NCI-H774 (cell line): ENCODE data around the gene LSMEM2.
A peak's percentile ranks its signal among the peaks of the same experiment; 100 is the strongest.
"Not testable (repeated sequence)": the region's sequence is repeated elsewhere in the genome, so short reads cannot be mapped to it uniquely, and the experiment has no call there.

Experiments
- DNase-seq: peaks from one replicate; lab custom pipeline; 2025; lab: John Stamatoyannopoulos, UW

The LSMEM2 gene

GRCh38 chr3:50245831-50246516, 32.9 kb upstream of the LSMEM2 start:
- DNase-seq = peak; percentile 17

DNA sequence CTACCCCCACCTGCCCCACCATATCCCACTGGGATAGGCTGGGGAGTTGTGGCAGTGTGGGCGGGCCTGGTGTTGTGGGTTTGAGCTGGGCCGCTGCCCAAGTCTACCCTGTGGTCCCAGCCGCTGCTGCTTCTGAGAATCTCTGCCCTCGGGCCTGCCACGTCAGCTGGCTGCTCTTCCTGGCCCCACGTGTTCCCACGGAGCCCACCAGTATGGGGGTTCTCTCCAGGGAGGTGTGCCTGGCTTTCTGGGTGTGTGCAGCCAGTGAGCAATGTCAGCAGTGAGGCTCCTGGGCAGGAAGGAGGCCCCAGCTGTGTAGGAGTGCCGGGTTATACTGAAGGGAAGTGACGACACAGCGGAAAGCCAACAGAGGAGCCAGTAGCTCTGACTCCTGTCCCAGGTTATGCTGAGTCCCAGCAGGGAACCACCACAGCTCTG, 32.4 kb upstream of the LSMEM2 start:
- no peak for DNase-seq

DNA sequence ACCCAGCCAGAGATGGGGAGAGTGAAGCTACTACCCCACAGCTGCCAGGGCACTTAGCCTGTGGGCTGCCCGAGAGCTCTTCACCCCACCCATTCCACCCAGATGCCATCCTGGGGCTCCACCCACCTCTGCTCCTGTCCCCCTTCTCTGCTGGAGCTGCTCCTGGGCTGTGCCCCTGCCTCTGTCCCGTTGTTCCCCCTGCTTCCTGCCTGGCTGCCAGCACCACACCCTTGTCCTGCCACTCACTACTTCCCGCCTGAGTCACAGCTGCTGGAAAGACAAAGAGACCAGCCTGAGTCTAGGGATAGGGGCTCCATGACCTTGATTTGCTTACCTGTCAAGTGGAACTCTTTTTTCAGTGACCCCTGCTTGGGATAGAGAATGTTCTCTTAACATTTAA, 30.5 kb upstream of the LSMEM2 start:
- no peak for DNase-seq

GRCh38 chr3:50249457-50249856, 29.4 kb upstream of the LSMEM2 start:
- DNase-seq = no peak

DNA sequence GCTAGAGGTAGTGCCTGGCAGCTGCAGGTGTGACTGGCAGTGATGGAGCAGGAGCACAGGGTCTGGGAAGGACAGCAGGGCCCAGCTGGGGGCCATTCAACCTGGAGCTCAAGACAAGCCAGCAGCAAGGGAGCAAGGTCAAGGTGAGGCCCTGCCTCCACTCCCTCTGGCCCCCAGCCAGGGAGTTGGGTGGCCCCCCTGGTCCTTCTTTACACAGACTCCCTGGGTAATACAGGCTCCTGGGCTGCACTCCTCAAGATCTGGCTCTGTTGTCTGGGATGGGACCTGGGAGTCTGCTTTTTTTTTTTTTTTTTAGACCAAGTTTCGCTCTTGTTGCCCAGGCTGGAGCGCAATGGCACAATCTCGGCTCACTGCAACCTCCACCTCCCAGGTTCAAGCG, 28.4 kb upstream of the LSMEM2 start:
- DNase-seq = no peak

DNA sequence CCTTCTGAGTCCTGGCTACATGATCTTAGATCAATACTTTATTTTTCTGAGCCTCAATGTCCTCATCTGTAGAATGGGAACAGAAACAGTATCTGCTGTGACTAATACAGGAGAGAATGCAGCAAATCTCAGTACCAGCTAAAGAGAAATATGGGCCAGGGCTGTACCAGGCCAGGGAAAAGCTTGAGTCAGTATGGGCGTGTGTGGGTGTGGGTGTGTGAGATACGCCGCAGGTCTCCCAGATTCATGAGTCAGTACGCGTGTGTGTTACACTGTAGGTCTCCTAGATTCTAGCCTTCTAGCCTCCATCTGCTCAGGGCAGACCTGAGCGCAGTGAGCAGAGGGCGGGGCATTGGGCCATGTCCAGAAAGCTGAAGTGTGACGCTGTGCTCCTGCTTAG, 27.7 kb upstream of the LSMEM2 start:
- no peak for DNase-seq

GRCh38 chr3:50254577-50255250, 24.2 kb upstream of the LSMEM2 start:
- DNase-seq = no peak

DNA sequence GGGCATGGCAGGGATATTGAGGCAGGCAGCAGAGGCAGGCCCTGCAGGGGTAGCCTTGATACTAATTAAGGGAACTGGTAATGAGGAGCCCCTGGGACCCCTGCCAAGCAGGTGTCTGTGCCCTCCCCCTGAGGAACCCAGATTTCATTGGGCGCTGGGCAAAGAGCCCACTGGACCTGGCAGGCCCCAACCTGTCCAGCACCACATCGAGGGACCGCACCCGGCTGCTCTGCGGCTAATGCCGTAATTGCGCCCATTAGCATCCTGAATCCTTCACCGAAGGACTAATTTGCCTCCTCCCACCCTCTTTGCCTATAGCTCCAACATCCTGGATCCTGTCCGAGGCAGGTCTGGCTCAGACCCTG, 23.7 kb upstream of the LSMEM2 start:
- no peak for DNase-seq

DNA sequence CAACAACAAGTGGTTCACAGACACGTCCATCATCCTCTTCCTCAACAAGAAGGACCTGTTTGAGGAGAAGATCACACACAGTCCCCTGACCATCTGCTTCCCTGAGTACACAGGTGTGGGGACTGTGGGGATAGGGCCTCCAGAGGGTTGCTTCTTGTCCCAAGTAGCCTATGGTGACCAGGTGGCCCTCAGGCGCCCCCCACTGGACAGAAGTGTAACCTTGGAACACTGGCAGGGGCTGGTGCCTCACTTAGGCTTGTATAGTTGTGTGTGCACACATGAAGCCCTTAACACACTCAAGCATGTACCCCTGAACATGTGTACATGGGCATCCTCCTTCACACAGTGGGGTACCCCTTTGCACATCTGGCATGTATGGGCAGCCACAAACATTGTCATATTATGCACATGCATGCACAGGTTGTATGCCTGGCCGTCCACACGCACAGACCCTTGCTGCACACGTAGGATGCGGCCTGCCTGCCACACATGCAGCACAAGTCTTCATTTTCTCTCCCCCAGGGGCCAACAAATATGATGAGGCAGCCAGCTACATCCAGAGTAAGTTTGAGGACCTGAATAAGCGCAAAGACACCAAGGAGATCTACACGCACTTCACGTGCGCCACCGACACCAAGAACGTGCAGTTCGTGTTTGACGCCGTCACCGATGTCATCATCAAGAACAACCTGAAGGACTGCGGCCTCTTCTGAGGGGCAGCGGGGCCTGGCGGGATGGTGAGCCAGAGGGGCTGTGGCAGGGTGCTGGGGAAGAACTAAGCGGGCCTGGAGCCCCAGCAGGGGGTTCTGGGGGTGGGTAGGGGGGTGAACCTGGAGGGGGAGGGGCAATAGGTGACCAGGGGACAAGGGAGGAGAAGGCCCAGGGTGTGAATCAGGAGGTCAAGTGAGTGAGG, 21.7 kb upstream of the LSMEM2 start:
- DNase-seq = no peak

DNA sequence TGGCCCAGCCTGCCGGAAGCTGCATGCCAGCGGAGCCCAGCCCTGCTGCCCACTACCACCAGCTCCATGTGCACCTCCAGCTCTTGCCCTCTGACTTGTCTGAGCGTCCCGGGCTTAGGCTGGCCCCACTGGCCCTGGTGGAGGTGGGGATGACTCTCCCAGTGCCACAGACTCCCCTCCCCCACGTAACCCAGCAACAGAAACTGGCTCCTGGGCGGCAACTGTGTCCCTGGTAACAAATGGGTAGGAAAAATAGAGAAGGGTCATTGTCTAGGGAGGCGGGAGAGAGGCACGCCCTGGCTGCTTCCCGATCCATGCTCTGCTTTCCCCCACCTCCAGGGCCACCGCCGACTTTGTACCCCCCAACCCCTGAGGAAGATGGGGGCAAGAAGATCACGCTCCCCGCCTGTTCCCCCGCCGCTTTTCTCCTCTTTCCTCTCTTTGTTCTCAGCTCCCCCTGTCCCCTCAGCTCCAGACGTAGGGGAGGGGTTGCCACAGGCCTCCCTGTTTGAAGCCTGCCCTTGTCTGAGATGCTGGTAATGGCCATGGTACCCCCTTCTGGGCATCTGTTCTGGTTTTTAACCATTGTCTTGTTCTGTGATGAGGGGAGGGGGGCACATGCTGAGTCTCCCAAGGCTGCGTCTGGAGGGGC, 20.7 kb upstream of the LSMEM2 start:
- no peak for DNase-seq

- no peak for DNase-seq
Observed at GRCh38 chr3:50258979-50259378, 19.9 kb upstream of the LSMEM2 start.

- no peak for DNase-seq
Observed at GRCh38 chr3:50259432-50260026, 19.4 kb upstream of the LSMEM2 start.

- peak; percentile 51 for DNase-seq
Observed at GRCh38 chr3:50260027-50260941, 18.6 kb upstream of the LSMEM2 start.

- no peak for DNase-seq
Observed at GRCh38 chr3:50260942-50261441, 17.9 kb upstream of the LSMEM2 start.

DNA sequence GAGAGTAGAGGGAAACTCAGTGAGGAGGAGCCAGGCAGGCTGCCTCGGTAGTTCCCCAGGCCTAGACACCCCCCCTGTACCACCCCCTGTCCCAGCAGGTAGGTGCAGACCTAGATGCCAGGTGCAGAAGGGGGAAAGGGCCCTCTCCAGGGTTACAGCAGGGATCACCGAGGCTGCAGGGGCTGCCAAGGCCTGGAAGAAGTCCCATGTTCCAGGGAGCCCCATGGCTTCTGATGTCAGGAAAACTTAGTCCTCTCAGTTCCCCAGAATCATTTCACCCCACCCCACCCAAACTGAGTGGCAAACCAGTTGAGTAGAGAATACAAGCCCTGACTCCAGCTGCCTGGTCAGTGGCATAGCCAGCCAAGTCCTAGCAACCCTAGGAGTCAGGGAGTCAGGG, 17.4 kb upstream of the LSMEM2 start:
- no peak for DNase-seq

DNA sequence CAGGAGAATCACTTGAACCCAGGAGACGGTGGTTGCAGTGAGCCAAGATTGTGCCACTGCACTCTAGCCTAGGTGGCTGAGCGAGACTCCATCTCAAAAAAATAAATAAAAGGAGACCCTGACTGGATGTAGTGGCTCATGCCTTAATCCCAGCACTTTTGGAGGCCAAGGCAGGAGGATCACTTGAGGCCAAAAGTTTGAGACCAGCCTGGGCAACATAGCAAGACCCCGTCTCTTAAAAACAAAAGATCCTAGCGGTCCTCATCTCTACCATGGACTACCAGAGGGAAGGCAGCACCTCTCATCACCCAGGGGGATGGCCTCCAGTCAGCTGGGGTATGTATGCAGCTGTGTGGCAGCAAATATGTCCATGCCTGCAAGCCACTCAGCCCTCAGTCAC, 16.7 kb upstream of the LSMEM2 start:
- not testable (repeated sequence) for DNase-seq

DNA sequence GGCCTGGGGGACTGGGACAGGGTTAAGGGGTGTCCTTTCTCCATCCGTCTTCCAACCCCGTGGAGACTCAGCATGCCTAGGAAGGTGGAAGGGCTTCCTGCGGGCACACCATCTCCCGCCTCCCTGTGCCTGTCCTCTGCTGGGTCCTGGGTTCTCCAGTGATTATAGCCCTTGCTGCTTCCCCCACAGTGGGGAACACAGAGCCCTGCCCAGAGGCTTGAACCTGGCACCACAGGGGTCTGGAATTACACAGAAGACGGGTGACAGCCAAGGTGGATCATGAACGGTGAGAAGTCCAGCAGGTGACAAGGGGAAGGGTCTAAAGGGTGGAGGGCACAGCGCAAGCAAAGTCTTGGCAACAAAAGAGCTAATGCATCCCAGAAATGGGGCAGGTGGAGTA, 16.1 kb upstream of the LSMEM2 start:
- DNase-seq = no peak

DNA sequence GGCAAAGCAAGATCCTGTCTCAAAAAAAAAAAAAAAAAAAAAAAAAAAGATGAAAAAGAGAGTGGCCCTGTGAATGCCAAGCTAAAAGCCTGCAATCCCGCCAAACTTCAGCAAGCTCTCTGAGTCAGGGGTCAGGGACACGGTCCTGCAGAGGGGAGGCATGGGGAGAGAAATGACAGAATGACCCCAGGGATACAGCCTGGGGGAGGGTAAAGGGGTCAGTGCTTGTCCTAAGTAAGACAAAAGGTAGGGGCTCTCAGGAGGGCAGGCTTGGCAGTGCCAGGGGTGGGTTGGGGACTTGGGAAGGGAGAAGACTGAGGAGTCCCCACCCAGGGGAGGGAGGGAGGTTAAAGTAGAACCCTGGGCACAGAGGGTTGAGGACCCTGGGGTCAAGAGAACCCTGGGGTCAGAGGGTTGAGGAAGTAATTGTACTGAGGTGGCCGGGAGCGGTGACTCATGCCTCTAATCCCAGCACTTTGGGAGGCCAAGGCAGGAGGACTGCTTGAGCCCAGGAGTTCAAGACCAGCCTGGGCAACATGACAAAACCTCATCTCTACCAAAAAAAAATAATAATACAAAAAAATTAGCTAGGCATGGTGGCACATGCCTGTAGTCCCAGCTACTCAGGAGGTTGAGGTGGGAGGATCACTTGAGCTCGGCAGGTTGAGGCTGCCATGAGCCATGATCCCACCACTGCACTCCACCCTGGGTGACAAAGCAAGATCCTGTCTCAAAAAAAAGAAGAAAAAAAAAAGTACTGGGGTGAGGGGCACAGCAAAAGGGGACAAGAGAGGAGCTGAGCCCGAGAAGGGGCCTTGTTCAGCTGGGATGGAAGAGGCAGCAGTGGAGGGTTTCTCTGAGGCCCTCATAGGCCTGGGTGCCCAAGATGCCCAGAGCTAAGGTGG, 15.2 kb upstream of the LSMEM2 start:
- no peak for DNase-seq

GRCh38 chr3:50264383-50264963, 14.4 kb upstream of the LSMEM2 start:
- DNase-seq = no peak
